ENCODE measurements around the gene PLD6. TPM values are rescaled to one million over a fixed set of nuclear protein-coding genes. Genes with fewer than 3 reads are reported as not detected.

Gene PLD6
- total RNA-seq, 6 donors from 2014 or later, result 2.3 to 5.0 (median 3.4) TPM

DNA sequence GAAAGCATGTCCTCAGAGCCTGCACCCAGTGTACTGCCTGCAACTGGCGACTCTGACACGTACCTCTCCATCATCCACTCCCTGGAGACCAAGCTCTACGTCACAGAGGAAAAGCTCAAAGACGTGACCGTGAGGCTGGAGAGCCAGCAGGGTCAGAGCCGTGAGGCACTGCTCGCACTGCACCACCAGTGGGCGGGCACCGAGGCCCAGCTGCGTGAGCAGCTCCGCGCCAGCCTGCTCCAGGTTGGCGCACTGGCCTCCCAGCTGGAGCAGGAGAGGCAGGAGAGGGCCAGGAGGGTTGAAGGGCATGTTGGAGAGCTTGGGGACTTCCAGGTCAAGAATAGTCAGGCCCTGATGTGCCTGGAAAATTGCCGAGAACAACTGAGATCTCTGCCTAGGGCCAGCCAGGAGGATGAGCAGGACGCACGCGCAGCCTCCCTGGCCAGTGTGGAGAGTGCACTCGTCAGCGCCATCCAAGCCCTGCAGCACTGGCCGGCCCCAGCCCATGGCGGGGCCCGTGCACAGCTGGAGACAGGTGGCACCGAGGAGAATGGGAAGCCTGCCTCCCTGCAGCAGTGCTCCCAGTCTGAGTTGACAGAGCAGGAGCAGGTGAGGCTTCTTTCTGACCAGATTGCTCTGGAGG, 40.3 kb downstream of the PLD6 start:
- WGBS, 2 donors, result 87 to 95% methylated on average over 9 to 23 of the region's 23 CpGs
- no peak overlapping the region for H3K4me3 ChIP-seq
- no peaks in the 10 kb centered on the region for H3K27me3 ChIP-seq
- peaks cover 23 to 92% (median 72%) of the 10 kb centered on the region in 4 donors for H3K36me3 ChIP-seq
- H3K27ac ChIP-seq, result no peak overlapping the region
- ATAC-seq (ENCODE audit: low FRiP score in 2 of 2), result no peak
- TF ChIP-seq POLR2AphosphoS5 (IDR thresholded peaks at IDR 0.05) (no peak), EP300 (IDR thresholded peaks at IDR 0.05) (no peak), POLR2A (IDR thresholded peaks at IDR 0.05) (no peak)
- TF ChIP-seq, protein P1, sequence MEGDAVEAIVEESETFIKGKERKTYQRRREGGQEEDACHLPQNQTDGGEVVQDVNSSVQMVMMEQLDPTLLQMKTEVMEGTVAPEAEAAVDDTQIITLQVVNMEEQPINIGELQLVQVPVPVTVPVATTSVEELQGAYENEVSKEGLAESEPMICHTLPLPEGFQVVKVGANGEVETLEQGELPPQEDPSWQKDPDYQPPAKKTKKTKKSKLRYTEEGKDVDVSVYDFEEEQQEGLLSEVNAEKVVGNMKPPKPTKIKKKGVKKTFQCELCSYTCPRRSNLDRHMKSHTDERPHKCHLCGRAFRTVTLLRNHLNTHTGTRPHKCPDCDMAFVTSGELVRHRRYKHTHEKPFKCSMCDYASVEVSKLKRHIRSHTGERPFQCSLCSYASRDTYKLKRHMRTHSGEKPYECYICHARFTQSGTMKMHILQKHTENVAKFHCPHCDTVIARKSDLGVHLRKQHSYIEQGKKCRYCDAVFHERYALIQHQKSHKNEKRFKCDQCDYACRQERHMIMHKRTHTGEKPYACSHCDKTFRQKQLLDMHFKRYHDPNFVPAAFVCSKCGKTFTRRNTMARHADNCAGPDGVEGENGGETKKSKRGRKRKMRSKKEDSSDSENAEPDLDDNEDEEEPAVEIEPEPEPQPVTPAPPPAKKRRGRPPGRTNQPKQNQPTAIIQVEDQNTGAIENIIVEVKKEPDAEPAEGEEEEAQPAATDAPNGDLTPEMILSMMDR (IDR thresholded peaks at IDR 0.05), result no peak
- H3K4me1 ChIP-seq, result peaks cover 5 to 8% (median 7%) of the 10 kb centered on the region in 4 donors
- peak in 1 of 2 donors; percentile 48 for DNase-seq
- H3K9me3 ChIP-seq, result no peaks in the 10 kb centered on the region

DNA sequence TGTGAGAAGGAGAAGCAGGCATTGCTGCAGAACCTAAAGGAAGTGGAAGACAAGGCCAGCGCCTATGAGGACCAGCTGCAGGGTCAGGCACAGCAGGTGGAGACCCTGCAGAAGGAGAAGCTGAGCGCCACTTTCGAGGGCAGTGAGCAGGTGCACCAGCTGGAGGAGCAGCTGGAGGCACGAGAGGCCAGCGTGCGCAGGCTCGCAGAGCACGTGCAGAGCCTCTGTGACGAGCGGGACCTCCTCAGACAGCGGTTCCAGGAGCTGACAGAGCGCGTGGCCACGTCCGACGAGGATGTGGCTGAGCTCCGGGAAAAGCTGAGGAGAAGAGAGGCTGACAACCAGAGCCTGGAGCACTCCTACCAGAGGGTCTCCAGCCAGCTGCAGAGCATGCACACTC, 41.5 kb downstream of the PLD6 start:
- WGBS, 2 donors, result 96% methylated on average over 11 to 17 of the region's 17 CpGs
- no peaks in the 10 kb centered on the region for H3K4me1 ChIP-seq
- no peak overlapping the region for H3K27ac ChIP-seq
- peaks cover 23 to 100% (median 83%) of the 10 kb centered on the region in 4 donors for H3K36me3 ChIP-seq
- H3K27me3 ChIP-seq, result no peaks in the 10 kb centered on the region
- no peak overlapping the region for H3K4me3 ChIP-seq
- no peak for DNase-seq
- H3K9me3 ChIP-seq, result no peaks in the 10 kb centered on the region
- TF ChIP-seq, protein P1 (IDR thresholded peaks at IDR 0.05), result no peak
- no peak for TF ChIP-seq POLR2A (IDR thresholded peaks at IDR 0.05)
- no peak for TF ChIP-seq POLR2AphosphoS5 (IDR thresholded peaks at IDR 0.05)
- no peak for TF ChIP-seq EP300 (IDR thresholded peaks at IDR 0.05)
- ATAC-seq (ENCODE audit: low FRiP score in 2 of 2), result no peak

DNA sequence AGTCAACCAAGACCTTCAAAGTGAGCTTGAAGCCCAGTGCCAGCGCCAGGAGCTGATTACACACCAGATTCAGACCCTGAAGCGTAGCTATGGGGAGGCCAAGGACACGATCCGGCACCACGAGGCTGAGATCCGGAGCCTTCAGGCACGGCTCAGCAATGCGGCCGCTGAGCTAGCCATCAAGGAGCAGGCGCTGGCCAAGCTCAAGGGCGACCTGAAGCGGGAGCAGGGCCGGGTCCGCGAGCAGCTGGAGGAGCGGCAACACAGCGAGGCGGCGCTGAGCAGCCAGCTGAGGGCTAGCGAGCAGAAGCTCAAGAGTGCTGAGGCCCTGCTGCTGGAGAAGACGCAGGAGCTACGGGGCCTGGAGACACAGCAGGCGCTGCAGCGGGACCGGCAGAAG, 42.0 kb downstream of the PLD6 start:
- ATAC-seq (ENCODE audit: low FRiP score in 2 of 2) (no peak), DNase-seq (peak in 1 of 2 donors; percentile 82)
- H3K36me3 ChIP-seq, result peaks cover 23 to 100% (median 88%) of the 10 kb centered on the region in 4 donors
- H3K27ac ChIP-seq, result no peak overlapping the region
- H3K9me3 ChIP-seq, result no peaks in the 10 kb centered on the region
- TF ChIP-seq POLR2AphosphoS5 (IDR thresholded peaks at IDR 0.05), result no peak
- TF ChIP-seq EP300 (IDR thresholded peaks at IDR 0.05), result no peak
- TF ChIP-seq, protein P1 (IDR thresholded peaks at IDR 0.05), result no peak
- no peak for TF ChIP-seq POLR2A (IDR thresholded peaks at IDR 0.05)
- H3K4me1 ChIP-seq, result no peaks in the 10 kb centered on the region
- no peaks in the 10 kb centered on the region for H3K27me3 ChIP-seq
- 95 to 97% methylated on average over 24 to 25 of the region's 25 CpGs for WGBS, 2 donors
- no peak overlapping the region for H3K4me3 ChIP-seq

DNA sequence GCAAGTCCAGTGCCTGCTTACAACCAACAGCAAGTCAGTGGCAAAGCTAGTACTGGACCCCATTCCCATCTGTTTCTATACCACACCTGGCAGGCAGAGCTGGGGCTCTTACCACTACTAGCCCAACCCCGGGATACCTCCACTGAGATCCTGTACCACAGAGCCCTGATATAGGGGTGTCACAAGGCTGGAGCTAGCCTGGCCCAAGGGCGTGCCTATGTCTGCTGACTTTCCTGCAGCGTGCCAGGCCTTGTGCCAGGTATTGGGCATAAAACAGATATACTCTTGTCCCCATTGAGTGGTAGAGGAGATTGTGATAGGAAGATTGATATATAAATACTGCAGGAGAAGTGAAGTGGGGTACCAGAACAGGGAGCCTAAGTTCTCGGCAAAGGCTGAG, 44.4 kb downstream of the PLD6 start:
- ATAC-seq (ENCODE audit: low FRiP score in 2 of 2) (no peak), DNase-seq (no peak)
- Histone ChIP-seq H3K36me3 (peaks cover 23 to 100% (median 93%) of the 10 kb centered on the region in 4 donors), H3K27me3 (no peaks in the 10 kb centered on the region), H3K4me3 (no peak overlapping the region), H3K4me1 (no peaks in the 10 kb centered on the region), H3K27ac (no peak overlapping the region), H3K9me3 (no peaks in the 10 kb centered on the region)
- WGBS, 2 donors, result 94 to 100% methylated on average over 4 of the region's 4 CpGs
- TF ChIP-seq, protein P1 (IDR thresholded peaks at IDR 0.05), result no peak
- TF ChIP-seq POLR2AphosphoS5 (IDR thresholded peaks at IDR 0.05) (no peak), EP300 (IDR thresholded peaks at IDR 0.05) (no peak), POLR2A (IDR thresholded peaks at IDR 0.05) (no peak)

DNA sequence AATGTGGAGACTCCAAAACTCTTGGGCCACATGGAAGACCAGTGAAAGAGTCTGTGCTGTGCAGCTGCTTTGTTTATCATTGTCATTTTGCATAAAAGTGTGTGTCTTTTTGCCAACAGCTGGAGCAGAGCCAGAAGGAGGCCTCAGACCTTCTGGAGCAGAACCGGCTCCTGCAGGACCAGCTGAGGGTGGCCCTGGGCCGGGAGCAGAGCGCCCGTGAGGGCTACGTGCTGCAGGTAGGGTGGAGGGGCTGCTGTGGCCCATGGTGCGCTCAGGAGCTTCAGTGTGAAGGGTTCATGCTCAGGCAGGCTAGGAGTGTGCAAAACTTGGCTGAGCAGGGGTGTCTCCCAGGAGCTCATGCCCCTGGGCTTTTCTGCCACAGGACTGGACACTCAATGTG, 45.0 kb downstream of the PLD6 start:
- Histone ChIP-seq H3K4me3 (no peak overlapping the region), H3K4me1 (no peaks in the 10 kb centered on the region), H3K36me3 (peaks cover 19 to 100% (median 93%) of the 10 kb centered on the region in 4 donors), H3K9me3 (no peaks in the 10 kb centered on the region), H3K27ac (no peak overlapping the region), H3K27me3 (no peaks in the 10 kb centered on the region)
- TF ChIP-seq, protein P1 (IDR thresholded peaks at IDR 0.05), result no peak
- no peak for TF ChIP-seq EP300 (IDR thresholded peaks at IDR 0.05)
- no peak for TF ChIP-seq POLR2AphosphoS5 (IDR thresholded peaks at IDR 0.05)
- TF ChIP-seq POLR2A (IDR thresholded peaks at IDR 0.05), result no peak
- WGBS, 2 donors, result 88 to 95% methylated on average over 6 of the region's 6 CpGs
- DNase-seq (no peak), ATAC-seq (ENCODE audit: low FRiP score in 2 of 2) (no peak)

Data from upper lobe of left lung (tissue), 6 donors.